Measurements from ENCODE around the gene WDR54.

- TF ChIP-seq, protein P1, sequence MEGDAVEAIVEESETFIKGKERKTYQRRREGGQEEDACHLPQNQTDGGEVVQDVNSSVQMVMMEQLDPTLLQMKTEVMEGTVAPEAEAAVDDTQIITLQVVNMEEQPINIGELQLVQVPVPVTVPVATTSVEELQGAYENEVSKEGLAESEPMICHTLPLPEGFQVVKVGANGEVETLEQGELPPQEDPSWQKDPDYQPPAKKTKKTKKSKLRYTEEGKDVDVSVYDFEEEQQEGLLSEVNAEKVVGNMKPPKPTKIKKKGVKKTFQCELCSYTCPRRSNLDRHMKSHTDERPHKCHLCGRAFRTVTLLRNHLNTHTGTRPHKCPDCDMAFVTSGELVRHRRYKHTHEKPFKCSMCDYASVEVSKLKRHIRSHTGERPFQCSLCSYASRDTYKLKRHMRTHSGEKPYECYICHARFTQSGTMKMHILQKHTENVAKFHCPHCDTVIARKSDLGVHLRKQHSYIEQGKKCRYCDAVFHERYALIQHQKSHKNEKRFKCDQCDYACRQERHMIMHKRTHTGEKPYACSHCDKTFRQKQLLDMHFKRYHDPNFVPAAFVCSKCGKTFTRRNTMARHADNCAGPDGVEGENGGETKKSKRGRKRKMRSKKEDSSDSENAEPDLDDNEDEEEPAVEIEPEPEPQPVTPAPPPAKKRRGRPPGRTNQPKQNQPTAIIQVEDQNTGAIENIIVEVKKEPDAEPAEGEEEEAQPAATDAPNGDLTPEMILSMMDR (IDR thresholded peaks at IDR 0.05), result no peak
- TF ChIP-seq EP300 (IDR thresholded peaks at IDR 0.05) (no peak), NFE2L2 (conservative IDR thresholded peaks at IDR 0.05; ENCODE audit: low read length) (no peak), SREBF2 (IDR thresholded peaks at IDR 0.05) (no peak), MYC (IDR thresholded peaks at IDR 0.05; ENCODE audit: borderline replicate concordance, low read length) (no peak), RAD21 (conservative IDR thresholded peaks at IDR 0.05 in 1 of 2, IDR thresholded peaks at IDR 0.05 in 1 of 2) (no peak), POLR2A (IDR thresholded peaks at IDR 0.05; ENCODE audit: low read length) (no peak), JUNB (IDR thresholded peaks at IDR 0.05) (no peak), CEBPB (IDR thresholded peaks at IDR 0.05) (no peak), KDM1A (IDR thresholded peaks at IDR 0.05; ENCODE audit: low read depth) (no peak), TP53 (CRISPR knock-in tag; IDR thresholded peaks at IDR 0.05) (no peak)
Measured at GRCh38 chr2:74406035-74406434, 15.5 kb upstream of the WDR54 start.

Data from A549 (cell line).